Measurements from ENCODE around the gene TMEM39B.
A peak's percentile ranks its signal among the peaks of the same experiment; 100 is the strongest.

TMEM39B gene

GRCh38 chr1:32100807-32101708, 28.3 kb downstream of the TMEM39B start:
- no peak for TF ChIP-seq CTCF (IDR thresholded peaks at IDR 0.05; ENCODE audit: low read depth, low read length)
- in situ Hi-C loops (cut with HindIII; ENCODE audit: low sequenced_read_pairs): no loop called here
- peak; percentile 63 for DNase-seq (ENCODE audit: low read depth, low spot score)
- H3K4me3 ChIP-seq (ENCODE audit: low read depth, low read length): no peak overlapping the region

- no peak for TF ChIP-seq CTCF (IDR thresholded peaks at IDR 0.05; ENCODE audit: low read depth, low read length)
- no peak for DNase-seq (ENCODE audit: low read depth, low spot score)
- in situ Hi-C loops (cut with HindIII; ENCODE audit: low sequenced_read_pairs): no loop called here
- H3K4me3 ChIP-seq (ENCODE audit: low read depth, low read length): no peak overlapping the region
Measured at GRCh38 chr1:32104127-32104526, 31.4 kb downstream of the TMEM39B start.

- in situ Hi-C loops (cut with HindIII; ENCODE audit: low sequenced_read_pairs): no loop called here
- no peak overlapping the region for H3K4me3 ChIP-seq (ENCODE audit: low read depth, low read length)
- no peak for TF ChIP-seq CTCF (IDR thresholded peaks at IDR 0.05; ENCODE audit: low read depth, low read length)
- DNase-seq (ENCODE audit: low read depth, low spot score): no peak
Measured at GRCh38 chr1:32105338-32105737, 32.6 kb downstream of the TMEM39B start.

GRCh38 chr1:32106663-32107275, 34.0 kb downstream of the TMEM39B start:
- TF ChIP-seq CTCF (IDR thresholded peaks at IDR 0.05; ENCODE audit: low read depth, low read length): no peak
- no peak overlapping the region for H3K4me3 ChIP-seq (ENCODE audit: low read depth, low read length)
- in situ Hi-C loops (cut with HindIII; ENCODE audit: low sequenced_read_pairs): no loop called here
- no peak for DNase-seq (ENCODE audit: low read depth, low spot score)

GRCh38 chr1:32107742-32108661, 35.3 kb downstream of the TMEM39B start, which contains the start of gene KPNA6:
TSS of gene KPNA6 (plus strand) at chr1:32108056. CDS start at chr1:32108131, 75 bp downstream.
- DNase-seq (ENCODE audit: low read depth, low spot score): peak; percentile 97
- no peak for TF ChIP-seq CTCF (IDR thresholded peaks at IDR 0.05; ENCODE audit: low read depth, low read length)
- in situ Hi-C loops (cut with HindIII; ENCODE audit: low sequenced_read_pairs): no loop called here
- peak within 1 kb of the TSS; percentile 90 for H3K4me3 ChIP-seq (ENCODE audit: low read depth, low read length)

DNA sequence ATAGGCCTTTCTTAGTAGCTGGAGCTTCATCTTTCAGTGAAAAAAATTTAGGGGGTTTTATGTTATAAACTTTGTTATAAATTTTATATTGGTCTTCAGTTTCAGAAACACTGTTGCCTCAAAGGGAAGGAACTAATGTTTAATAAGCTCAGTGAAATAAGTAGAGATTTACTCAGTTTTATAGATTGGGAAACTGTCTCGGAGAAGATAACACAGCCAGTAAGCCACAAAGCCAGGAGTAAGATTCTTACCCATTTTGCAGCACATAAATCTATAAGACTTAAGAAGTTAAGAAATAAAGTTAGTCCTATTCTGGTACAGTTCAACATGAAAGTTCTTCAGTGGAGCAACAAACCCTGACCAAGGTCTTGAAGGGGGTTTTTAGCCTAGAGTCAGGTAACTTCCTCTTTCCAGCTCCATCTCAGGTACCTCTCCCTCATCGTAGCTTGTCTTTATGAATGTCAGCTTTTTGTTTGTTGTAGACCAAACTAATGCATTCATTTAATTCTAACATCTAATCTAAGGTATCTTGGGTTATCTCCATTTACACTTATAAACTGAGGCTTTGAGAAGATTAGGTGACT, 38.4 kb downstream of the TMEM39B start:
- in situ Hi-C loops (cut with HindIII; ENCODE audit: low sequenced_read_pairs): no loop called here

More for the DNA sequence above, 38.4 kb downstream of the TMEM39B start:
- no peak for TF ChIP-seq CTCF (IDR thresholded peaks at IDR 0.05; ENCODE audit: low read depth, low read length)
- no peak for DNase-seq (ENCODE audit: low read depth, low spot score)
- H3K4me3 ChIP-seq (ENCODE audit: low read depth, low read length): no peak overlapping the region

Data from astrocyte of the spinal cord (primary cell).